SKM-1 (cell line): Measurements from ENCODE around the gene BASP1.
A peak's percentile ranks its signal among the peaks of the same experiment; 100 is the strongest.
"Not testable (repeated sequence)": the region's sequence is repeated elsewhere in the genome, so short reads cannot be mapped to it uniquely, and the experiment has no call there.

Experiments used
- DNase-seq: peaks from one replicate; lab custom pipeline; 2025; ENCODE audit not compliant: unreplicated experiment; lab: John Stamatoyannopoulos, UW

The BASP1 gene

DNA sequence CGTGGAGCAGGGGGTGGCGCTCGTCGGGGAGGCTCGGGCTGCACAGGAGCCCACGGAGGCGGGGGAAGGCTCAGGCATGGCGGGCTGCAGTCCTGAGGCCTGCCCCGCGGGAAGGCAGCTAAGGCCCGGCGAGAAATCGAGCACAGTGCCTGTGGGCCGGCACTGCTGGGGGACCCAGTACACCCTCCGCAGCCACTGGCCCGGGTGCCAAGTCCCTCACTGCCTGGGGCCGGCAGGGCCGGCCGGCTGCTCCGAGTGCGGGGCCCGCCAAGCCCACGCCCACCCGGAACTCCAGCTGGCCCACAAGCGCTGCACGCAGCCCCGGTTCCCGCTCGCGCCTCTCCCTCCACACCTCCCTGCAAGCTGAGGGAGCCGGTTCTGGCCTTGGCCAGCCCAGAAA, 94.4 kb downstream of the BASP1 start:
- DNase-seq: not testable (repeated sequence)

DNA sequence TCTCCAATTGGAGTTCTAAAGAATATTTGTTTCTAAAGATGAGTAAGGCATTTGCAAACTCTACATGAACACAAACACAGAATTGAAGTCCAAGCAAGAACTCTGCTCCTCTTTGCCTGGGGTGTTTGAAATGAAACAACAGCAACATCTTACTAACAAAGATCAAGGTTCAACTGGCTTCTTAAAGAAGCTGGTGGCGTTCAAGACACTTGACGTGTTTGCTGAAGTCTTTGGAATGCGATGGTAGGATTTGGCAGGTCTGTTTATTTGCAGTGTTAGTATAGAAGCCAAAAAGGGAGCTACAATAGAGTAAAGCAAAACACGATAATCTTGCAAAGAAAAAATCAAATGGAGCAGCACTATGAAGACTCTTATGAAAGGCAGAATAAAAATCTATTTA, 94.9 kb downstream of the BASP1 start:
- no peak for DNase-seq

GRCh38 chr5:17314907-17315471, 97.6 kb downstream of the BASP1 start:
- no peak for DNase-seq

DNA sequence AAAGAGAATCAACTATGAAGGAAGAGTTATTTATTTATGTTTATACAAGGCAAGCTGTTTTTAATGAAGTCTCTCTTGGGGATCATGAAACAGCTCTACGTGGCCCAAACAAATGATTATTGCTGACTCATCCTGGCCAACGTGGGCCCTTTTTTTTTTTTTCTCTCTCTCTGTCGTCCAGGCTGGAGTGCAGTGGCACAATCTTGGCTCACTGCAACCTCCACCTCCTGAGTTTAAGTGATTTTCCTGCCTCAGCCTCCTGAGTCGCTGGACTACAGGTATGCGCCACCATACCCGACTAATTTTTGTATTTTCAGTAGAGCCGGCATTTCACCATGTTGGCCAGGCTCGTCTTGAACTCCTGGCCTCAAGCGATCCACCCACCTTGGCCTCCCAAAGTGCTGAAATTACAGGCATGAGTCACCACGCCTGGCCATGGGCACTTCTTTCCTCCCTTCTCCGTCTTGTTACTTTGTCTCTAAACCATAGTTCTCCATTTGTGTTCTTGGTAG, 98.3 kb downstream of the BASP1 start:
- no peak for DNase-seq

GRCh38 chr5:17316970-17317459, 99.6 kb downstream of the BASP1 start:
- DNase-seq: peak; percentile 89

DNA sequence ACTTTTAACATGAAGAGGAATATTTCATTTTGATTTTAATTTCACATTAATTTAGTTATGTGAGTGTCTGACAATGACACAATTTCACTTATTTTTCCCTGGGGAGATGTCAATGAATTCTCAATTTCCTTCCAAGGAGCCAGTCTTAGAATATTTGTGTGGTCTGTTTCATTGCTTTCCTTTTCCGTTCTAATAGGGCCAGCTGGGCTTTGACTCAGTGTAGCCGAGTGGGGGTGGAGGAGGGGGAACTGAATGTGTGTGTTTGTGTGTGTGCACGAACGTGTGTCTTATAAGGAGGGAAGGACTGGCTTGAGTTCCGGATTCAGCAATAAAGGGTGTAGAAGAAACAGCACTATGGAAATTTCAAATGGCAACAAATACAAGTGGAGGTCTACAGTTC, 100.0 kb downstream of the BASP1 start:
- DNase-seq: no peak

GRCh38 chr5:17319095-17319494, 101.7 kb downstream of the BASP1 start:
- DNase-seq: not testable (repeated sequence)

DNA sequence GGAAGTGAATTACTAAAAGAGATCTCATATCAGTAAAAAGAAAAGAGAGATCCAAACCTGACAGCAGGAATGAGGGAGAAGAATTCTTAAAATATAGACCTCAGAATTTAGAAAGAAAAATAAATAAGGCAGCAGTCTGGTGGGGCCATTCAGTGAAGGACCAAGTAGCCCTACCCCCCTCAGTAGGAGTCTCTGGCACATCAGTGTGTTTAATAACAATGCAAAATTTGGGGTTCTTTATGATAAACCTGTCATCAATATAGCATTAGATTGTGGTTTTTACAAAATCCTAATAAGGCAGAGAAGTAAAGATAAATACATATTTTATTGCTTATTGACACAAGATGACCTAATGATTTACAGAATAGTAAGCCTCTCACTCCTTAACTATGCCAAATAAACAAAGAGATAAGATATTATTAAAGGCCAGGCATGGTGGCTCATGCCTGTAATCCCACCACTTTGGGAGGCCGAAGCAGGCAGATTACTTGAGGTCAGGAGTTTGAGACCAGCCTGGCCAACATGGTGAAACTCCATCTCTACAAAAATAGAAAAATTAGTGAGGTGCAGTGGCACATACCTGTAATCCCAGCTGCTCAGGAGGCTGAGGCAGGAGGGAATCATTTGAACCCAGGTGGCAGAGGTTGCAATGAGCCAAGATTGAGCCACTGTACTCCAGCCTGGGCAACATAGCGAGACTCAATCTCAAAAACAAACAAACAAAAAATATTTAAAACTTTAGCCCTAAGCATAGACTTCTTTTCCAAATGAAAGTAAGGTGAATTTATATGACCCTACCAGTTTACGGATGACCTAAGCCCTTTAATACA, 108.6 kb downstream of the BASP1 start:
- no peak for DNase-seq
